Measurements from ENCODE around the gene CBFA2T3.

DNA sequence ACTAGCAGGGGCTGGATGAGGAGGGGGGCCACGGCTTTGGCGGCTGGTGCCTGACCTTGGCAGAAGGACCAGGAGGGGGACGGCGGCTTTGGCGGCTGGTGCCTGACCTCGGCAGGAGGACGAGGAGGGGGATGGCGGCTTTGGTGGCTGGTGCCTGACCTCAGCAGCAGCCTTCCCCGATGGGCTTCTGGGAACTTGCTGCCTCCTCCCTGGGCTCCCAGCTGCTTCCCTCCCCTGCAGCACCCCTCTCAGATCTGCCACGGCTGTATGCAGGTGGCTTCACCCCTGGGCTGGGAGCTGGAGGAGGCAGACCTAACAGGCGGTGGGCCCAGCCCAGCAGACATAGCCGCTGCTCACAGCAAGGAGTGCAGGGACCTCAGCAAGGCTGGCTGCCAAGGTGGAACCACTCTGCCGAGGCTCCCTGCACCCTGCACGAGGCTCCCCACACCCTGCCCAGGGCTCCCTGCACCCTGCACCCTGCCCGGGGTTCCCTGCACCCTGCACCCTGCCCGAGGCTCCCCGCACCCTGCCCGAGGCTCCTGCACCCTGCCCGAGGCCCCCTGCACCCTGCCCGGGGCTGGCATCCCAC lies 38.4 kb upstream of the CBFA2T3 start:
- TF ChIP-seq, protein P1, sequence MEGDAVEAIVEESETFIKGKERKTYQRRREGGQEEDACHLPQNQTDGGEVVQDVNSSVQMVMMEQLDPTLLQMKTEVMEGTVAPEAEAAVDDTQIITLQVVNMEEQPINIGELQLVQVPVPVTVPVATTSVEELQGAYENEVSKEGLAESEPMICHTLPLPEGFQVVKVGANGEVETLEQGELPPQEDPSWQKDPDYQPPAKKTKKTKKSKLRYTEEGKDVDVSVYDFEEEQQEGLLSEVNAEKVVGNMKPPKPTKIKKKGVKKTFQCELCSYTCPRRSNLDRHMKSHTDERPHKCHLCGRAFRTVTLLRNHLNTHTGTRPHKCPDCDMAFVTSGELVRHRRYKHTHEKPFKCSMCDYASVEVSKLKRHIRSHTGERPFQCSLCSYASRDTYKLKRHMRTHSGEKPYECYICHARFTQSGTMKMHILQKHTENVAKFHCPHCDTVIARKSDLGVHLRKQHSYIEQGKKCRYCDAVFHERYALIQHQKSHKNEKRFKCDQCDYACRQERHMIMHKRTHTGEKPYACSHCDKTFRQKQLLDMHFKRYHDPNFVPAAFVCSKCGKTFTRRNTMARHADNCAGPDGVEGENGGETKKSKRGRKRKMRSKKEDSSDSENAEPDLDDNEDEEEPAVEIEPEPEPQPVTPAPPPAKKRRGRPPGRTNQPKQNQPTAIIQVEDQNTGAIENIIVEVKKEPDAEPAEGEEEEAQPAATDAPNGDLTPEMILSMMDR (IDR thresholded peaks at IDR 0.05; ENCODE audit: control extremely low read depth in 1 of 3, insufficient read depth in 1 of 3, low read depth in 1 of 3, low read length in 3 of 3), result no peak
- TF ChIP-seq KDM1A (IDR thresholded peaks at IDR 0.05; ENCODE audit: borderline replicate concordance, low read length) (no peak), RFX5 (IDR thresholded peaks at IDR 0.05; ENCODE audit: borderline replicate concordance, low read depth, low read length) (no peak), PHF8 (conservative IDR thresholded peaks at IDR 0.05; ENCODE audit: low read depth, low read length) (no peak), POLR2A (IDR thresholded peaks at IDR 0.05; ENCODE audit: control extremely low read depth in 1 of 2, low read depth in 2 of 2, low read length in 2 of 2) (no peak), HDAC2 (IDR thresholded peaks at IDR 0.05; ENCODE audit: borderline replicate concordance in 1 of 2, low read depth in 2 of 2, low read length in 2 of 2) (no peak), ZNF274 (IDR thresholded peaks at IDR 0.05; ENCODE audit: borderline replicate concordance, extremely low read depth, low read length) (no peak)
- TF ChIP-seq, protein P2, sequence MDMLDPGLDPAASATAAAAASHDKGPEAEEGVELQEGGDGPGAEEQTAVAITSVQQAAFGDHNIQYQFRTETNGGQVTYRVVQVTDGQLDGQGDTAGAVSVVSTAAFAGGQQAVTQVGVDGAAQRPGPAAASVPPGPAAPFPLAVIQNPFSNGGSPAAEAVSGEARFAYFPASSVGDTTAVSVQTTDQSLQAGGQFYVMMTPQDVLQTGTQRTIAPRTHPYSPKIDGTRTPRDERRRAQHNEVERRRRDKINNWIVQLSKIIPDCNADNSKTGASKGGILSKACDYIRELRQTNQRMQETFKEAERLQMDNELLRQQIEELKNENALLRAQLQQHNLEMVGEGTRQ (IDR thresholded peaks at IDR 0.05; ENCODE audit: low read length), result no peak
